ENCODE data around the gene HEBP2.
"Not testable (repeated sequence)": the region's sequence is repeated elsewhere in the genome, so short reads cannot be mapped to it uniquely, and the experiment has no call there.

HEBP2 gene

DNA sequence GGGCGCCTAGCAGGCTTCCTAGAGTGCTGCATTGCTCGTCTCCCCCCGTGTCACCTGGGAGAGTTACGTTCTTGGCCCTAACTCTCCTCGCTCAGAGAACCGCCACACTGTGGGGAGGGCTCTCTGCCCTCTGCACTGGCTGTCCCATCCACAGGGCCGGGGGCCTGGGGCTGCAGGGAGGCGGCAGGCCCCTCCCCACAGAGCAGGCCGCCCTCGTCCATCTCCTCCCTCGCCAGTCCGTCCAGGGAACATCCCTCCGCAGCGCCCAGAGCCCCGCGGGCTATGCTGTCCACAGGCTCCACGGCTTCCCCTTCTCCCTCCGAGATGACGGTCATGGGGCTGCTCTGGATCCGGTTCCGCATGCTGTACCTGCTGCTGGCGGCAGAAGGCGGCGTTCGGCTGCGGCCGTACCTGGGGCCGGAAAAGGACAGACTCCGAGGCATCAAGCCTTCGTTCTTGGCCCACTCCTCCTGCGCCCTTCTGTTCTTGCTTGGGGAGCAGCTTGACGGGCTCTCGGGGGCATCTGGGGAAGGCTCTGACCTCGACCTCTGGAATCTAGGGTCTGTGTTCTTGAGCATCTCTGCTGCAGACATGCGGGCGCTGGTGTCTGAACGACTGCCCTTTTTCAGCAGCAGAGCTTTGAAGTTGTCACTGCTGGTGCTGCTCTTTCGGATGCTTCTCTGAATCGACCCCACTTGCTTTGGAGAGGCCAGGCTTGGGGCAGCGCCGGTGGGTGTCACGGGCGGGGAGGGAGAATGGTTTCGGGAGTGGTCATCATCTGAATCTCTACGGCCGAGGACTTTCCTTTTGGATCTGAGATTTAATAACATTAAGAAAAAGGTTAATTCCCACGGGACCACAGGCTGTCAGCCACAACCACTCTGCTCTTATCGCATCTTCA is 20.2 kb downstream of the HEBP2 start:
- no peak for DNase-seq

DNA sequence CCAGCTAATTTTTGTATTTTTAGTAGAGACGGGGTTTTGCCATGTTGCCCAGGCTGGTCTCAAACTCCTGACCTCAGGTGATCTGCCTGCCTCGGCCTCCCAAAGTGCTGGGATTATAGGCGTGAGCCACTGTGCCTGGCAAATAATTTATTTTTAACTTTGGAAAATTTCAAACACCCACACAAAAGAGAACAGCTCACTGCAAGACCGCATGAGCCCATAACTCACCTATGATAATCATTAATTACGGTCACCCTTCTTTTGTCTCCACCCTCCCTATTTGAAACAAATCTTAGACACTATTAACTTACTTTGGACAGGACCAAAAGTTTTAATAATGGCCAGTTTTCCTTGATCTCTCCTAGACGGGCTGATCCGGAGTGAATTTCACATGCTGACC is 21.2 kb downstream of the HEBP2 start:
- DNase-seq, result not testable (repeated sequence)

GRCh38 chr6:138426500-138427123 is 22.6 kb downstream of the HEBP2 start:
- DNase-seq, result no peak

DNA sequence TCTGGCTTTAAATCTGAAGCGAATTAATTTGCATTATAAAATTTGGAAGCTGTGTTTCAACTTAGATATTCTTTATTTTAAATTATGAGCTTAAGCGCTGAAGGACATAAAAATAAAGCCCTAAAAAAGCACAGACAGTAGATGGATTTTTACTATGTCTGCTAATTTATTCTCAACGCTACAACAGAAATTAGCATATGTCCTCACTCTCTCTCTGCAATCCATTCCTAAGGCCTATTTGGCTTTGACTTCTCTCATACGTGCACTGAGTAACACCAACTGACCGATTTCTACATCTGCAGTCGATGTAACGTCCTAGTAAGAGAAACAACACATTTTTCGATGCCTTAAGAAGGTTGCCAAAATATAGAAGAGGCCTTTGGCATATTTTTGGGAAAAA is 23.7 kb downstream of the HEBP2 start:
- DNase-seq, result no peak

DNA sequence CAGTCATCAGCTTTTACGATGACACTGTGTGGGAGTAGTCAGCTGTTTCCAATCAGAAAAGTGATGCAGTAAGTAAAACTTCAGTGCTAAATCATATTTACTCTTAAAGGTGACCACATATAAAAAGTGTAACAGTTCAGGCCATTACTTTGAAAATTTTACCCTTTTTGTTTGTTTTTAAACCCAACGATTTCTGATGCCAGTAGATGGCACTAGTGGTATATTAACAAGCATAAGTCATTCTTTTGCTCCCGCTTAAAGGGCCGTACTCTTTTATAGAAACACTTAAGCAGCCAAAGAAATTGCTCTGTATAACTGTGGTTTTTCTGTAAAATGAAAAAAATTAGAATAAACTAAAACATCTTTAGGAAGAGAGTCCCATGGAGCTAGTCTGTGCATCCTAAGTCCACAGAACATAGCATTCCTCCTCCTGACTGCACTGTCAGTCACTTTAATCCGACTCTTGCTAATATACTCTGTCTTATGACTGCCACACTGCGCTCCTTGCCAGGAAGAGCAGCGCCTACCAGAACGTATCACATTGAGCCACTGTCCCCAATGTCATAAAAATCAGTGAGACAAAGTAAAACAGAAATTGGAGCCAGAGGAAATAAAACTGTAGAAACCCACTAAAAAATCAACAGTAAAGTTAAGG is 25.0 kb downstream of the HEBP2 start:
- DNase-seq, result peak; percentile 59

- DNase-seq, result no peak
These were observed 25.7 kb downstream of the HEBP2 start for GRCh38 chr6:138429761-138430160.

GRCh38 chr6:138430361-138431145 is 26.5 kb downstream of the HEBP2 start:
- no peak for DNase-seq

DNA sequence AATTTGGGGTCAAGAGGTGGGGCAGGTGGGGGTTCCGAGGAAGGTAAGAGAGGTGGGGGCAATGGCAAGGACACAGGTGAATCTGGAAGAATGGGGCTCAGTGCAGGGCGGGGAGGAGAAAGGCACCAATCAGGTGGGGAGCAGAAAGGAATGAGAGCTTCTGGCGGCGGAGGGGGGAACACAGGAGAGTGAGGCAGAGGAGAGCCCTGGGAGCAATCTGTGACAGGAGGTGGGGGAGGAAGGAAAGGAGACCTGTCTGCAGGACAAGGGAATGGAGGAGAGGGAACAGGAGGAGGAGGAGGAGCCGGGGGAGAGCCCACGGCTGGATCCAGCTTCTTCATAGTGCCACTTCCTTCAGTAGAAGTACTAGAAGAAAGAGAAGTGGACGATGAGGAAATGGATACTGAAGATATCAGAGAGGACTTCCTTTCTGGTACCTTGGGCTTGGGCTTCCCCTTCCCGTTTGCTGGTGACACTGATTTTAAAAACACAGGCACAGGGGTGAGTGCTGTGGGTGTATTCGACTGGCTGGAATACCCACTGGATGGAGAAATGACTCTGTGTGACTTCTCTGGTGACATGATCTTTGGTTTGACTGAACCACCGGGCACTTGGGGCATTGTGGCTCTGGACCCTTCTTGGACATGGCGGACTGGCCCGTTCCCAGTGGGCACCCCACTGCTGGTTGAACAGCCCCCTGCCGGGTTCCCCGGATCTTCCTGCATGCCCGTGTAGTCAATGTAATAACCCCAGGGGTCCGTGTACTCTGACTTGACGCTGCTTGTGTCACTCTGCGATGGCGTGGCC is 27.4 kb downstream of the HEBP2 start:
- no peak for DNase-seq

DNA sequence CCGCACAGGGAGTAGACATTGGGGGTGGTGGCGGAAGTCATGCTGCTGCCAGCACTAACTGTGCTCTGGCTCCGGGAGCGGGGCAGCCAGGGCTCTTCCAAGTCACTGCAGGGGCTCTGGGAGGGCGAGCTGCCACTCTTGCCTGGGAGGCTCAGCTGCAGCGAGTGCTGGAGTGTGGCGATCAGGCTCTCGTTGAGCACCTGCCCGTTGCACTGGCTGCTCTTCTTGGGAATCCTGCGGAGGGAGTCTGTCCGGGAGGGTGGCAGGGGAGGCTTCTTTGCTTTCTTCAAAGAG is 28.0 kb downstream of the HEBP2 start:
- no peak for DNase-seq

GRCh38 chr6:138434096-138434495 is 30.1 kb downstream of the HEBP2 start:
- DNase-seq, result no peak

DNA sequence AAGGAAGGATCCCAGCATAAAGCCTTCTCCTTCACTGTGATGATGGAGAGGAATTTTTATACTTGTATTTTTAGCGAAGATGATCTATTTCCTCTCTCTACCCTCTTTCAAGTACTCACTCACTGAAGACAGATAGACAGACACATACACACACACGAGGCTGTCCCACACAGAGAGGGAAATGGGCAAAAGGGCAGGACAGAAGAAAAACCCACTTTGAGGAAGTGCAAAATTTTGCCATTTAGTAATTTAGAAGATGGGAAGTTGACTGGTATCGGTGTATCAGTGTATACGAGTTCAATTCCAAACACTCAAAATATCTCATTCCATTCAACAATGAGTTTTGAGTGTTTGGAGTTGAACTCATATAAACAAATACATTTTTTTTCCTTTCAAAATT is 30.9 kb downstream of the HEBP2 start:
- DNase-seq, result no peak

DNA sequence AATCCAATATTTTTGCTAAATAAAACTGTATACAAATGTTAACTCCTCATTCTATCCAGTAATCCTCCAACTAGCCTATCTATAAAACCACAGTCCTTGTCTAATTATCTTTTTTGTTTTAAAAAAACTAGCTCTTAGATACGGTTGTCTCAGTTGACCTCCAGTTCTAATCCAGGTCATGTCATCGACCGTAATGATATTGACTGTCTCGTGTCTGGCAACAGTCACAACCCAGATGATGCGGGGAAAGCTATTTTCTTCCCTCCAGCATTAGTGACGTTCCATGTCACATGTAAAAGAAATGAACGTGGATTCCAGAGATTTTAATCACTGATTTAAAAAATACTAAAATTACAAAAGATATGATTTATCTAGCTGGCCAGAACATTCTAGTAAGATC is 35.5 kb downstream of the HEBP2 start:
- DNase-seq, result no peak

GRCh38 chr6:138440296-138440695 is 36.3 kb downstream of the HEBP2 start:
- DNase-seq, result no peak

GRCh38 chr6:138440758-138441357 is 36.8 kb downstream of the HEBP2 start:
- no peak for DNase-seq

DNA sequence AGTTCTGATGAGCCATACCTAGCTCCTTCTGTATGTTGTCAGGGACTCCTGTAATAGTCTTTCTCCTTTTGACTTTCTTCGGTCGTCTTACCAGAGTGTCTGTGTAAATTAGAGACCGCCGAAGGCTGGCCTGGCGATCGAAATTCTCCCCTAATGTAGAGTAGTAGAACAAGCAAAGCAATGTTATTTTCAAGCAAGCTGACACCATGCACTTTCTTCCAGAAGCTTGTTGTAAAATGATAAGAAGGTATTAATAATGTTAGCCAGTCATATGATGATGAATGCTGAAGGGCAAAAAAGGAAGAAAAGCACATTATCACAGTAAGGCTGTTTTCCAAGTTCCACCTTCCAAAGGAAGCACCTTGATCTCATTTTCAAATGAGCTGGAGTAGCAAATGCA is 37.9 kb downstream of the HEBP2 start:
- no peak for DNase-seq

GRCh38 chr6:138442663-138443062 is 38.6 kb downstream of the HEBP2 start:
- no peak for DNase-seq

- DNase-seq, result no peak
These were observed 40.0 kb downstream of the HEBP2 start for GRCh38 chr6:138443979-138444378.

- DNase-seq, result no peak
These were observed 42.8 kb downstream of the HEBP2 start for GRCh38 chr6:138446821-138447220.

GRCh38 chr6:138450445-138450844 is 46.4 kb downstream of the HEBP2 start:
- DNase-seq, result no peak

DNA sequence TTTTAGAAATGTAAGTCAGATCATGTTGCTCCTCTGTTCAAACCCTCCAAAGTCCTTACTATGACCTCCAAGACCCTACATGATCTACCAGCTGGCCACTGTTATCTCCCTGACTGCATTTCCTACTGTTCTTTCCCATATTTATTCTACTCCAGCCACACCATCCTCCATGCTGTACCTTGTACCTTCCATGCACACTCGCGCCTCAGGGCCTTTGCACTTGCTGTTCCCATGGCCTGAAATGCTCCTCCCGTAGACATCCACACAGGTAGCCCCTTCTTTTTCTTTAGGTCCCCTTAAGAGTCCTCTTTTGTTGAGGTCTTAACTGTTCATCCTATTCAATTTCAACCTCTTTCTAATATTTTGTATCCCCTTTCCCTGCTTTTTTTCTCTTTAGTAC is 47.0 kb downstream of the HEBP2 start:
- no peak for DNase-seq

DNA sequence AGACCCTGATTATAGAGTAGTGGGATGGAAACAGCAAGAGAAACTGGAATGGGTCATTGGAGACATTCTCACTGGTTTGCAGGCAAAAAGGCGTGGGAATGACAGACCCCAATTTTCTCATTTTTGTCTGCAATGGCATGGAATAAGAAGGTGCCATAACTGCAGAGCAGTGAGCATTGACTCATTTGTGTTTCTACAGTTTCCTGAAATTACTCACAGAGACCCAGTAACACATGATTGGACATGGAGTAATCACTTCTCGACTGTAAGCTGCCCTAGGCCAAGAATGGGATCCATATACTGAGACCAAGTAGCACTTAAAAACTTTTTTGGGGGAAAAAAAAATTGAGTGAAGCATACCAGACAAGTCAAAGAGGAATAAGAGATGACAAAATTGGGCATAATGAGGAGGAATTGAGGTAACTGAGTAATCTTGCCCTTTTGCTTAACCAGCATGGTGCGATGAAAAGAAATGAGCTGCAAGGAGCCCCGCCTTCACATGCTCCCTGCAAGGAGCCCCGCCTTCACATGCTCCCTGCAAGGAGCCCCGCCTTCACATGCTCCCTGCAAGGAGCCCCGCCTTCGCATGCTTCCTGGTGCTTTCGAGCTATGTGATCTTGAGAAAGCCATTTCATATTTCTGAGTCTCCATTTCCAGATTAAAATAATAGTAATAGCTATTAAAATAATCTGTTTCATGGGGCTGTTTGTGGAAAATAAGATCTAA is 51.1 kb downstream of the HEBP2 start:
- no peak for DNase-seq
